WERI-Rb-1 (cell line): Measurements from ENCODE around the gene SRRD.
"Not testable (repeated sequence)": the region's sequence is repeated elsewhere in the genome, so short reads cannot be mapped to it uniquely, and the experiment has no call there.

Source experiments
- DNase-seq: peaks from one replicate; pipeline ENCODE4 v3.0.0-alpha.2; 2020
- H3K27ac ChIP-seq: fragments of 250-450 bp; sonication (Bioruptor Pico); 2 replicates; pipeline ENCODE4 v1.5.1; 2020; ENCODE audit warnings: mild to moderate bottlenecking, moderate library complexity
- H3K27me3 ChIP-seq: fragments of 250-450 bp; sonication (Bioruptor Pico); 2 replicates; pipeline ENCODE4 v1.5.1; 2021; ENCODE audit warnings: mild to moderate bottlenecking, low read depth, moderate library complexity; ENCODE audit not compliant: insufficient read depth, severe bottlenecking
- H3K36me3 ChIP-seq: fragments of 250-450 bp; sonication (Bioruptor Pico); 2 replicates; pipeline ENCODE4 v1.5.1; 2020; ENCODE audit warnings: mild to moderate bottlenecking, moderate library complexity
- H3K4me3 ChIP-seq: 2 replicates; pipeline ENCODE4 v1.5.1; 2011; ENCODE audit warnings: low read depth, mild to moderate bottlenecking, control low read depth, low read length
- H3K9me3 ChIP-seq: fragments of 250-450 bp; sonication (Bioruptor Pico); 2 replicates; pipeline ENCODE4 v1.5.1; 2021; ENCODE audit warnings: mild to moderate bottlenecking, moderate library complexity; ENCODE audit not compliant: severe bottlenecking
- TF ChIP-seq, protein P1 (sequence below): IDR thresholded peaks from 2 replicates; pipeline ENCODE4 v1.5.1; 2011; ENCODE audit warnings: low read depth, mild to moderate bottlenecking, control low read depth, inconsistent platforms, low read length

Gene SRRD, protein sequence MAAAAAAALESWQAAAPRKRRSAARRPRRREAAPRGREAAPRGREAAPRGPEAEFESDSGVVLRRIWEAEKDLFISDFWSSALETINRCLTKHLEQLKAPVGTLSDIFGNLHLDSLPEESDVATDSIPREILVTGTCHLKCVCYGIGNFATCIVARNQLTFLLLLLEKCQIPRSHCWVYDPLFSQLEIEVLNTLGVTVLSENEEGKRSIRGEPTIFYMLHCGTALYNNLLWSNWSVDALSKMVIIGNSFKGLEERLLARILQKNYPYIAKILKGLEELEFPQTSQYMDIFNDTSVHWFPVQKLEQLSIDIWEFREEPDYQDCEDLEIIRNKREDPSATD

DNA sequence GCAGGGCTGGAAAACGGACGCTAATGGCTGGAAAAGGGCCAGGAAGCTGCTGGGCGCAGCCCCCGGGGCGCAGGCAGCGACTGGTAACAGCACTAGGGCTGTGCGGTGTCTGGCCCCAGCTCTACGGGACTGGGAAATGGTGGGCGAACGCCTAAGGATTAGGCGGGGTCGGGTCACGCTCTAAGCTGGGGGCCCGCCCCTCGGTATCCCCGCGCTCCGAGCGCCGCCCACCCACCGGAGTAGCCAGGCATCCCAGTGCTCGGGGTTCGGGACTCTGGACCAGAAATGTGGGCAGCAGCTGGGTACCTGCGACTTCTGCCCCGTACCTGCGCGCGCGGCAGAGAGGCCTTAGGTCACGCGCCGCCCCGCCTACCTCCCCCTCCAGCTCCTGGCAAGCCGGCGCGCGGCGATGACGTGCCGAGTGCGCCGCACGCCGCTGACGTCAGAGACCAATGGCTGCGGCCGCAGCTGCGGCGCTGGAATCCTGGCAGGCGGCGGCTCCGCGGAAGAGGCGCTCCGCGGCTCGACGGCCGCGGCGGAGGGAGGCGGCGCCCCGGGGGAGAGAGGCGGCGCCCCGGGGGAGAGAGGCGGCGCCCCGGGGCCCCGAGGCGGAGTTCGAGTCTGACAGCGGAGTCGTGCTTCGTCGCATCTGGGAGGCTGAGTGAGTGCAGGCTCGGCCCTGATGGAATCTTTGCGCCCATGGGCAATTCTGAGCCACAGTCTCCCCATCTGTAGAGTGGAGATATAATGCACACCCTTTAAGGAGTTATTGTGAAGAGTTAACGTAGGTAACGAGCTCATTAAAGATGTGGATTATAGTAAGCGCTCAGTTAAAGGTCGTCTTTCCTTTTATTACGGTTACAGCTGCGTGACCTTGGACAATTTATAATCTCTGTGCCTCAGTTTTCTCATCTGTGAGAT is at the start of gene SRRD, which contains the start of gene HPS4:
Gene SRRD, plus strand, starts transcription at position 439 of the 921 bp plus-strand sequence. Its CDS starts 14 bp downstream, at position 453.
Gene HPS4, minus strand, starts transcription at position 345 of the 921 bp plus-strand sequence. CDS start 2,021 bp downstream, outside the sequence.
- peaks cover 3% of the 10 kb centered on the region for H3K9me3 ChIP-seq
- peak within 1 kb of the TSS; percentile 61 for H3K4me3 ChIP-seq
- peaks cover 23% of the 10 kb centered on the region for H3K36me3 ChIP-seq
- TF ChIP-seq, protein P1, sequence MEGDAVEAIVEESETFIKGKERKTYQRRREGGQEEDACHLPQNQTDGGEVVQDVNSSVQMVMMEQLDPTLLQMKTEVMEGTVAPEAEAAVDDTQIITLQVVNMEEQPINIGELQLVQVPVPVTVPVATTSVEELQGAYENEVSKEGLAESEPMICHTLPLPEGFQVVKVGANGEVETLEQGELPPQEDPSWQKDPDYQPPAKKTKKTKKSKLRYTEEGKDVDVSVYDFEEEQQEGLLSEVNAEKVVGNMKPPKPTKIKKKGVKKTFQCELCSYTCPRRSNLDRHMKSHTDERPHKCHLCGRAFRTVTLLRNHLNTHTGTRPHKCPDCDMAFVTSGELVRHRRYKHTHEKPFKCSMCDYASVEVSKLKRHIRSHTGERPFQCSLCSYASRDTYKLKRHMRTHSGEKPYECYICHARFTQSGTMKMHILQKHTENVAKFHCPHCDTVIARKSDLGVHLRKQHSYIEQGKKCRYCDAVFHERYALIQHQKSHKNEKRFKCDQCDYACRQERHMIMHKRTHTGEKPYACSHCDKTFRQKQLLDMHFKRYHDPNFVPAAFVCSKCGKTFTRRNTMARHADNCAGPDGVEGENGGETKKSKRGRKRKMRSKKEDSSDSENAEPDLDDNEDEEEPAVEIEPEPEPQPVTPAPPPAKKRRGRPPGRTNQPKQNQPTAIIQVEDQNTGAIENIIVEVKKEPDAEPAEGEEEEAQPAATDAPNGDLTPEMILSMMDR, result no peak
- peak; percentile 89 for DNase-seq
- peak within 1 kb of the TSS; percentile 86 for H3K27ac ChIP-seq
- H3K27me3 ChIP-seq, result no peaks in the 10 kb centered on the region

DNA sequence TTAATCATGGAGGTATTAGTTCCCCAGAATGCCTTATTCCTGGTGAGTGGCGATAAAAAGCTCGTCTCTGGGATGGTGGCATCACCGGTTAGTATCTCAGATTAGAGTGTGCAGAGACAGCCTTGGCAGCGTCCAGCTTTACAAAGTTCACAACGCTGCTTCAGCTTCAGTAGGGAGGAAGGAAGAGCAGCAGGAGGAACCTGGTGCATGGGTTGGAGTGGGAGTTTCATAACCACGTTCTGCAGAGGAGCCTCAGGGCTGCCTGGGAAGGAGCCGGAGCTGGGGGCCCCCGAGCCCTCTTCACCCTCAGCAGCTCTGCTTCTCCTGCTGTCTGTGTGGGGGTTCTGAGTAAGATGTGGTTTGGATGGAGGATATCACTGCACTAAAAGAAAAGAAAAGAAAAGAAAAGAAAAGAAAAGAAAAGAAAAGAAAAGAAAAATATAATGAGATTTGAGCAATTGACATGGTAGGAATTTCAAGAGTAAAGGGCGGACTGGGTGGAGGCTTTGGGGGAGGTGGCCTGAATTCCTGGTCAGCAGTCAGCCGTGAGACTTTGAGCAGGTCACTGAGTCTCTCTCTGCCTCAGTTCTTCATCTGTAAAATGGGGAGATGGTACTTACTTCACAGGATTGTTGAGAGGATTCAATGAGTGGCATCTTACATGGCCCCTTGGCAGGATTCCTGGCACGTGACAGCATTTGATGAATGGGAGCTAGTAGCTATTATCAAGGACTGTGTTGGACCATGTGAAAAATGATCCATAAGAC is 48.2 kb upstream of the SRRD start:
- H3K4me3 ChIP-seq, result no peak overlapping the region
- no peaks in the 10 kb centered on the region for H3K9me3 ChIP-seq
- H3K36me3 ChIP-seq, result peaks cover 18% of the 10 kb centered on the region
- no peak for DNase-seq
- TF ChIP-seq, protein P1, result no peak
- no peak overlapping the region for H3K27ac ChIP-seq
- no peaks in the 10 kb centered on the region for H3K27me3 ChIP-seq

DNA sequence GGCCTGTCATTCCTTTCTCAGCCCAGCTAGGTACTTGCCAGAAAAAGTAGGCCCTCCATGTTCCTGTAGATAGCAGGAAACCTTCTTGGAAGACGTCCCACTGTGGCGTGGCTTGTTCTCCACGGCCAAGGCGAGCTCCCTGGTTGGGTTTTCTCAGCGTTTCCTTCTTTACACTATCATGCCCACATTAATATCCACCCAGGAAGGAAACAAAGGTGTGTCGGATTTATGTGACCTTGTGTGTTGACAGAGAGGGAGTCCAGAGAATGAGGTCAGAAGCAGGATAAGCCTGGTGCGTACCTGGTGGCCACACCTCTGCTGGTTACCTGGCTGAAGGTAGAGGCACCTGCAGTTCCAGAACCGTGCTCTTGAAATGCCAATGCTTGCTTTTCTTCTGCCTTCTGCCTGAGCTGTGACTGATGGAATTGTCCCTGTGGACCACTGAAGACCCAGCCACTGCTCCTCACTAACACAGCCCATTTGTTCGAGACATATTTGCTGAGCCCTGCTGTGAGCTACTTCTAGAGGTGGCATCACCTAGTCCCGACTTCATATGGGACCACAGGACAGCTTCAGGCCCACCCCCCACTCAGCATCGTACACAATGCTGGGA is 46.7 kb upstream of the SRRD start:
- DNase-seq, result no peak
- Histone ChIP-seq H3K4me3 (no peak overlapping the region), H3K36me3 (peaks cover 24% of the 10 kb centered on the region), H3K9me3 (no peaks in the 10 kb centered on the region), H3K27me3 (no peaks in the 10 kb centered on the region), H3K27ac (no peak overlapping the region)
- TF ChIP-seq, protein P1, result no peak

DNA sequence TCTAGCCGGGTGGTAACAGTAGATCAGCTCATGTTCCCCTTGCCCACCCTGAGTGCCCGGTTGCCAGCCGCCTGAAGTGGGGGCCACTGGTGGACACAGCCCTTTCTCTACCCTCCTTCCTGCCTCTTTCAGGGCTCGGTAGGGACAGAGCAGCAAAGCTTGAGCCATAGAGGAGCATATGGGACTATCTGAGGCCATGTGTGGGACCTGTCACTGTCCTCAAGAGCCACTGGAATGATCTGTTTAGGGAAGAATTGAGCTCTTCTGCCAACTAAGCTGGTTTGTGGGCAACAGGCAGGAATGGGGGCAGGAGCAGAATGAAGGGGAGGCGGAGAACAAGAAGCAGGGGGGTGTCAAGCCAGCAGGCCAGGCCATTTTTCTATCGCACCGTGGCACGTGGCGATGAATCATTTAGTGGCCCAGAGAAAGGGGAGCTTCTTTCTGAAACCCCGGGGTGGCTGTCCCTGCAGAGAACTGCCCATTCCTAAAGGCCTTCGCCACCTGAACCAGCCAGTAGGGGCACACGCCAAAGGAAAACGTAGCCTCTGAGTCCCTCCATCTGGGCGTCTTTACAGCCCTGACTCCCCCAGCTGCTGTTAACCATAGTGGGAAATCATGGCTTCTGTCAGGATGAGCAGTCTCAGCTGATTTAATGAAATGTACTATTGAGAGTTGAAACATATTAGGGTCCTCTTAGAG is 45.8 kb upstream of the SRRD start:
- no peaks in the 10 kb centered on the region for H3K9me3 ChIP-seq
- peaks cover 27% of the 10 kb centered on the region for H3K36me3 ChIP-seq
- peak overlapping the region; percentile 55 for H3K27ac ChIP-seq
- no peak overlapping the region for H3K4me3 ChIP-seq
- TF ChIP-seq, protein P1, result peak; percentile 45; the same call in 1 of the 2 replicates
- no peaks in the 10 kb centered on the region for H3K27me3 ChIP-seq
- DNase-seq, result peak; percentile 67

DNA sequence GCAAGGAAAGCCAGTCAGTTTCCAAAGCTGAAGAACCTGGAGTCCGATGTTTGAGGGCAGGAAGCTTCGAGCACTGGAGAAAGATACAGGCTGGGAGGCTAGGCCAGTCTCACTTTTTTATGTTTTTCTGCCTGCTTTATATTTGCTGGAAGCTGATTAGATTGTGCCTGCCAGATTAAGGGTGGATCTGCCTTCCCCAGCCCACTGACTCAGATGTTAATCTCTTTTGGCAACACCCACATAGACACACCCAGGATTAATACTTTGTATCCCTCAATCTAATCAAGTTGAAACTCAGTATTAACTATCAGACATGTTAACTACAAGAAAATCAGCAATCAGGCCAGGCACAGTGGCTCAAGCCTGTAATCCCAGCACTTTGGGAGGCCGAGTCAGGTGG is 44.9 kb upstream of the SRRD start:
- H3K27me3 ChIP-seq, H3K9me3 ChIP-seq, H3K4me3 ChIP-seq: not testable (repeated sequence)
- Histone ChIP-seq H3K27ac (peak overlapping the region; percentile 48), H3K36me3 (peaks cover 29% of the 10 kb centered on the region)
- peak; percentile 78 for DNase-seq
